Central memory CD4-positive, alpha-beta T cell (primary cell): ENCODE measurements around the gene CDKL4.
"Not testable (repeated sequence)": the region's sequence is repeated elsewhere in the genome, so short reads cannot be mapped to it uniquely, and the experiment has no call there.

ENCODE experiments used
- DNase-seq: peaks from one replicate; pipeline ENCODE4 v3.0.0; 2022

CDKL4 gene

DNA sequence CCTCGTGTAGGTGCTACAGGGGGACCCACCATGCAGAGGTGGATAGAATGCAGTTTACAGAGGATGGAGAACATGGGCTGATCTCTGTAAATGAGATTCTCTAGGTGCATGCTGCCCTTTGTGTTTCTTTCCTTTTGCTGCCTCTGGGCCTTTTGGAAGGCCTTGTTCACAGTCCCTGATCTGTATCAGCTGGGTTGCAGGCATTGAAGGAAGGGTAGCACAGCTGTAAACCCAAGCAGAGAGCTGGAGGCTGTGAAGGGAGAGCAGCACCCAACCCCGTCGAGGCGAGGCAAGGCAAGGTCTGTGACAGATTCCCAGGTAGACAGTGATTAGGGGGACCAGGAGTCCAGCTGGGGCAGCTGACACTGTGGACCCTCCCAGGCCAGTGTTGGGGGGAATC is 66.8 kb downstream of the CDKL4 start:
- no peak for DNase-seq

DNA sequence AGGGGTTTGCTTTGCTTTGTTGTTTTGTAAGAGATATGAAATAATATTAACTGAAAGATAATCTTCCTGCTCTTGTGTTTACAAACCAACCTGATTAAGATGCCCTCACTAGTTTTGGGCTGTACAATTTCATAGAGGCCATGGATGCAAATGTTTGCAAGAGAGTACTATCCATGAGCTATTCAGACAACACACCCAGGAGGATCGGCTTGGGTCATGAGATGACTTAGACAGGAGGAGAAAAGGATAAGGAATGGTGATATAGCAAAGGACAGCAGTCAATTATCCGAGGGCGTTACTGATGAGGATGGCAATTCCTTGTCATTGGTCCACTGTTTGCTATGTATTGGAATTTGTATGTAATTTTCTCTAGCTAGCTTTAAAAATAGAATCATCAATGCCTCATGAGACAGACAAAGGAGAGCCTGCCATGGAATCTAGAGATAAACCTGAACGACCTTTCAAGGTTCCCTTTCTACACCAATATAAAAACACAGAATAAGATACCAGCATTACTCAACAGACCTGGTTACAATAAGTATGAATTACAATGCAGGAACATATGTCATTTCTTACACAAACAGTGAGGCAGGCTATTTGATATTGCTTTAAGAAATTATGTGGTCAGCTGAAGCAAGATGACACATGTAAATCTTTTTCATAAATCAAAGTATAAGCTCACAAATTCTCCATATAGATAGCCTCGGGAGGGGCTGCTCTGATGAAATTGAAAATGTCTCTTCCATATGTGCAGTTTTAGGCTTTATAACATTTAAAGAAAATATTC is 68.6 kb downstream of the CDKL4 start:
- DNase-seq: no peak

DNA sequence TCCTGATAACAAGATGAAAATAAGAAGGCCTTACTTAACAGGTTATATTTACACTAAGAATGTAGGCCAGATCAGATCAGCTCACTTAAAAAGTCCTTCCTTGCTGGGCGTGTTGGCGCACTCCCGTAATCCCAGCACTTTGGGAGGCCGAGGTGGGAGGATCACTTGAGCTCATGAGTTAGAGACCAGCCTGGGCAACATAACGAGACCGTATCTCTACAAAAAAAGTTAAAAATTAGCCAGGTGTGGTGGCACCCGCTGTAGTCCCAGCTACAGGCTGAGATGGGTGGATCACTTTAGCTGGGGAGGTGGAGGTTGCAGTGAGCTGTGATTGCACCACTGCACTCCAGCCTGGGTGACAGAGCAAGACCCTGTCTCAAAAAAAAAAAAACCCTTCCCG is 69.7 kb downstream of the CDKL4 start:
- no peak for DNase-seq

DNA sequence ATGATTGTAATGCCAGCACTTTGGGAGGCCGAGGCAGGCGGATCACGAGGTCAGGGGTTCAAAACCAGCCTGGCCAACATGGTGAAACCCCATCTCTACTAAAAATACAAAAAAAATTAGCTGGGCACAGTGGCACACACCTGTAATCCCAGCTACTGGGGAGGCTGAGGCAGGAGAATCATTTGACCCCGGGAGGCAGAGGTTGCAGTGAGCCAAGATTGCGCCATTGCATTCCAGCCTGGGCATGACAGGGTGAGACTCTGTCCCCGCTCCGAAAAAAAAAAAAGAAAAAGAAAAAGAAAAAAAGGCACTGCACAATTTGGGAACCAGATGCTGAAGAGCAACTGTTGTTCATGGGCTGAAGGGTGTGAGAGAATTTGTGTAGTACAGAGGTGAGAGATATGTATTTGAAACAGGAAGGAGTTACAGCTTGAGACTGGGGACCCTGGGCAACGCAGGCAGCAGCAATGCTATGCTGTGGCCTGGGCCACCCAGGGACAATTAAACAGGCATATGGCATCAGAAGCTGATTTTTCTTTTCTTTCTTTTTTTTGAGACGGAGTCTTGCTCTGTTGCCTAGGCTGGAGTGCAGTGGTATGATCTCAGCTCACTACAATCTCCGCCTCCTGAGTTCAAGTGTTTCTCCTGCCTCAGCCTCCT is 71.6 kb downstream of the CDKL4 start:
- not testable (repeated sequence) for DNase-seq

DNA sequence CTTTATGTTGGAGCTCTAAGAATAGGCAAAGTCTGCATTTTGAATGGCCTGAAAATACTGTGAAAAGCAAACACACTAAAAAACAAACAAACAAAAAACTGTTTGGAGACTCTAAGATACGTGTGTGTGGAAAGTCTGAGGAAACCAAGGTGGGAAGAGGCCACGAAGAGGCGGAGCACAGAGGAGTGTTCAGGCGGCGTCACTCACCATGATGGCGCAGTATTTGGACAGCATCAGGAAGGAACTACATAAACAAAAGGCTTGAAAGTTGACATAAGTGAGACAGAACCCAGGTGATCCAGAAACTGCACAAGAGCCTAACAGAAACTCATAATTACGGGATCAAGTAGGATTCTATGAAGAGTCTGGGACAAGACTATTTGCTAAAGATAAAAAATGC is 72.1 kb downstream of the CDKL4 start:
- DNase-seq: no peak

DNA sequence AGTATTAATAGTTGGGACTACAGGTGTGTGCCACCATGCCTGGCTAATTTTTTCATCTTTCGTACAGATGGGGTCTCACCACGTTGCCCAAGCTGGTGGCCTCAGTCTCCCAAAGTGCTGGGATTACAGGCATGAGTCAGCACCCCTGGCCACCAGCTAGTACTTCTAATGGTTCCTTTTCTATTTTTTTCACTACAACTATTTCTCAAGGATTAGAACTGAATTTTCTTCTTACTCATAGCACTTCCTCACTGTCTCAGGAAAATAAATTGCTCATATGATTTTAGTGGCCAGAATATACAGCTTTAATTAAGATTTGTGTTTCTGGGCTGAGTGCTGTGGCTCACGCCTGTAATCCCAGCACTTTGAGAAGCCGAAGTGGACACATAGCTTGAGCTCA is 79.7 kb downstream of the CDKL4 start:
- no peak for DNase-seq

DNA sequence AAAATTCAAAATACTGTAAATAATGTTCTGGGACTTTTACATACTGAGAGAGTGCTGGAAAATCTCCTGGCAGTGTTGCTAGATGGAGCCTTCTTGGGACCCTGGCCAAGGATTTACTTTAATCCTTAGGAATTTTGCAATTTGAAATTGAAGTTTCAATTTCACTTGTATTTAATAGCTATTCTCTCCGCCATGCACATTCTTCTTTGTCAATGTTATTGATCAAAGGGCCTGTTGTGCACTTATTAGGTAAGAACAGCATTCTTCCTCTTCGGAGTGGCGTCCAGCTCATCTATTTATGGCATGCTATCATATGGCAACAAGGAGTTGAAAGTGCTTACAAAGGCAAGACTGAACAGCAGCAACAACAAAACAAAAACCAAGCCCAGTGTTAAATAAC is 82.8 kb downstream of the CDKL4 start:
- DNase-seq: no peak

DNA sequence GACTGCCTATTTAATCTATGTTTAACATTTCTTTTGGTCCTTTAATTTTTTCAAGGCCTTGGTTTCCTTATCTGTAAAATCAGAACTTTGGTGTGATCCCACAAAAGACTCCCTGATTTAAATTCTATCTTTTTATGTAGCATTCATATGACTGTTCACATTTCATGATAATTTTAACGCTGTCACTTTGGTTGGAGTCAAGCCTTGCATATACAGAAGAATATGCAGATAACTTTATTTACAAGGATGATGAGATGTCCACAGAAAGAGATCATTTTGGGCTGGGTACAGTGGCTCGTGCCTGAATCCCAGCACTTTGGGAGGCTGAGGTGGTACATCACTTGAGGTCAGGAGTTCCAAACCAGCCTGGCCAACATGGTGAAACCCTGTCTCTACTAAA is 84.5 kb downstream of the CDKL4 start:
- no peak for DNase-seq

DNA sequence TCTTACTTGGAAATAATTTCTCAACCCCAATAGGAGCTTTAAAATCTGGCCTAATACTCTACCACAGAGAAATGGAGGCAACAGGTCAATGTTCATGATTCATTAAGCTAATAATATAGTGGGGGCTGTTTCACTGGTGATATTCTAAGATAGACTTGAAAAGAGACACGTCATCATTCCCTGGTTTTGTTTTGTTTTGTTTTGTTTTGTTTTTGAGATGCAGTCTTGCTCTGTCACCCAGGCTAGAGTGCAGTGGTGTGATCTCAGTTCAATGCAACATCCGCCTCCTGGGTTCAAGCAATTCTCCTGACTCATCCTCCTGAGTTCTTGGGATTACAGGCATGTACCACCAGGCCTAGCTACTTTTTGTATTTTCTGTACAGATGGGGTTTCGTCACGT is 85.4 kb downstream of the CDKL4 start:
- no peak for DNase-seq

DNA sequence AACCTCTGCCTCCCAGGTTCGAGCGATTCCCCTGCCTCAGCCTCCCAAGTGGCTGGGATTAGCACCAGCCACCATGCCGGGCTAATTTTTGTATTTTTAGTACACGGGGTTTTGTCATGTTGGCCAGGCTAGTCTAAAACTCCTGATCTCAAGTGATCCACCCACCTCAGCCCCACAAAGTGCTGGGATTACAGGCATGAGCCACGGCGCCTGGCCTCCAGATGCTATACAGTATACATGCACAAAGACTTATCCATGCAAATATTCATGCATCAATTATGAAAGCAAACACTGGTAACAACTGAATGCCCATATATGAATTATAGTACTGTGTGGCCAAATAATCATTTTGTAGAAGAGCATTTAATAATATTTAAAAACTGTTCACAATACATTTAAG is 86.9 kb downstream of the CDKL4 start:
- DNase-seq: no peak

DNA sequence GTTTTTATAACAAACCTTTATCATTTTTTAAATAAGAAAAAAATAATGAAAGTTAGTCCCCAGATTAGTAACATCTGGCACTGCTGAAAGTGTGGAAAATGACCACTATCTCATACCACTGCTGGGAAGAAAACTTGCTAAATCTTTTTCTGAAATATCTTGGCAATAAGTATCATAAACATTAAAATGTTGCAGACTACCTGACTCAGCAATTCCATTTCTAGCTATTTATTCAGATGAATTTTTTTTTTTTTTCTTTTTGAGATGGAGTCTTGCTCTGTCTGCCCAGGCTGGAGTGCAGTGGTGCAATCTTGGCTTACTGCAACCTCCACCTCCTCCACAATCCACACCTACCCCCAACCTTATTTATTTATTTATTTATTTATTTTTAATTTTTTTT is 87.7 kb downstream of the CDKL4 start:
- no peak for DNase-seq

DNA sequence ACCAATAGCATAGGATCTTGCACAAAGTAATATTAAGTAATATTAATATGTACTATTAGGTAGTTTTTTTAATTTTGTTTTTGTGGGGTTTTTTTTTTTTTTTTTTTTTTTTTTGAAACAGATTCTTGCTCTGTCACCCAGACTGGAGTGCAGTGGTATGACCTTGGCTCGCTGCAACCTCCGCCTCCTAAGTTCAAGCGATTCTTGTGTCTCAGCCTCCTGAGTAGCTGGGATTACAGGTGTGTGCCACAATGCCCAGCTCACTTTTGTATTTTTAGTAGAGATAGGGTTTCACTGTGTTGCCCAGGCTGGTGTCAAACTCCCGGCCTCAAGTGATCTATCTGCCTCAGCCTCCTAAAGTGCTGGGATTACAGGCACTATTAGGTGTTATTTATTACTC is 88.2 kb downstream of the CDKL4 start:
- not testable (repeated sequence) for DNase-seq

DNA sequence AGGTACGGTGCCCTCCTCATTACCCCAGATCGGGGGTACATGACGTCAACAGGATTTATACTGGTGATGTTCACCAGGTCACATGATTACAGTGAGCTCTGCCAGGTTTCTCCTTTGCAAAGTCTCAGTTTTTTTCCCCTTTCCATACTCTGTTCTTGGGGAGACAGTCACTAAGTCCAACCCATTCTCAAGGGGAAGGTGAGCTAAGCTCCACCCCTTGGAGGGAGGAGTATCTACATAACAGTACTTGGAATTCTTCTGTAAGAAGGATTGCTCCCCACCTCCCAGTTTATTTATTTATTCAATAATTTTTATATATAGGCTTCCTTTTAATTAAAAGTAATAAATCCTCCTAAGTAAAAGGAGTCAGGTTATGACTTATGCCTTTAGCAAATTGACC is 88.8 kb downstream of the CDKL4 start:
- no peak for DNase-seq

DNA sequence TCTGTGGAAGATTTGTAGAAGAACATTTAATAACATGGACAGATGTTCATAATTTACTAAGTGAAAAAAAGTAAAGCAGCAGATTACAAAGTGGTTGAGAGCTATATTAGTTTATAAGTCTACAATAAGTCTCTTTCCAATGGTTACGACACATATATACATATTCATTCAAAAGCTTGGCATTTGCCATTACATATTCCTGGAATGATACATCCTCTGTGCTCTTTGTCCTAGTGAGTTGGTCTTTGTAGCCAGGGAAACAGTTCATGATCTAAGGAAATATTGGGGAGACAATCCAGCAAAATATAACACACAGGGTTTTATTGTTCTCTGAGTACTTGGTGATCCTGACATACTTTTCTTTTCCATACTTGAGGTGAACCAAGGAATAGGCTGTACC is 90.5 kb downstream of the CDKL4 start:
- DNase-seq: no peak

DNA sequence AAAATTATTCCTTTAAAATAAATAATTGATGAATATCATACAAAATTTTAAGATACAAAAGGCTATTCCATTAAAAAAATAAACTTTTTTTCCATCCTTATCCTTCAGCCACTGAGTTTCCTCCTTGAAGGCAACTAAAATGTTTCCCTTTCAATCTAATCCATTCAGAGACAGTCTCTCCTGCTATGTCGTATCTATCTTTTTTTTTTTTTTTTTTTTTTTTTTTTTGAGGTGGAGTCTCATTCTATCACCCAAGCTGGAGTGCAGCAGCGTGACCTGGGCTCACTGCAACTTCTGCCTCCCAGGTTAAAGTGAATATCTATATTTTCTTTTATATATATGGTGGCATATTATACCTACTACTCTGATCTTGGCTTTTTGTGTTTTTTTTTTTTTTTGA is 91.3 kb downstream of the CDKL4 start:
- no peak for DNase-seq

DNA sequence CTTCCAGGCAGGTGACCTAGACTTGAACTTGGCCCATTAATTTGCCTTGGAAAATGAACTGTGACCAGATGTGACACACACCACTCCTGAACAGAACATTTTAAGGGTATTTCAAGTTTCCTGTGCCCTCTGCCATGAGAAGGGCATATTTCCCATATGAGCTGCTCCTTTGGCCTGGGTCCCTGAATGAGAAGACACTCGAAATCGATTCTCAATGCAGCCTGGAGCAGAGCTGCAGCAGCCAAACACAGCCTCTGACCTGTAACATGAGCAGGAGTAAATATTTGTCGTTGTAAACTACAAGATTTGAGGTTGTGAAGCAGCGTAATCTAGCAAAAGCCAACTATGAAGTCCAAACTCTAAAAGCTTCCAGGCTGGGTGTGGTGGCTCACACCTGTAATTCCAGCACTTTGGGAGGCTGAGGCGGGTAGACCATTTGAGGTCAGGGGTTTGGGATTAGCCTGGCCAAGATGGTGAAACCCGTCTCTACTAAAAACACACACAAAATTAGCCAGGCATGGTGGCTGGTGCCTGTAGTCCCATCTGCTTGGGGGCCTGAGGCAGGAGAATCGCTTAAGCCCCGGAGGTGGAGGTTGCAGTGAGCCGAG is 92.8 kb downstream of the CDKL4 start:
- DNase-seq: no peak

DNA sequence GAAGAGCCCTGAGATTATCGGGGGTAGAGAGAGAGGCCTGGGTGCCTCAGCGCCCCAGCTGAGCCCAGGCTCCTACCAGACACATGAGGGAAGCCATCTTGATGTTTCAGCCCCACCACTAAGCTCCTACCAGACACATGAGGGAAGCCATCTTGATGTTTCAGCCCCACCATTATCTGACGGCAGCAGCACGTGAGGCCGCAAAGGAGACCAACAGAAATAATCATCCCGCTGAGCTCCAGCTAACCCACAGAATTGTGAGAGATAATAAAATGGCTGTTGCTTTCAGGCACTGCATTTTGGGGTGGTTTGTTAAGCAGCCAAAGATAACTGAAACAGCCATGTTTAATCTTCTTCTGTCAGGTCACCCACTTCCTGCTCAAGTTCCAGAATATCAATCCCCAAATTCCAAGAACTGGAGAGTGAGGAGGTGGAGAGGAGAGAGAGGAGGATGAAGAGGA is 93.6 kb downstream of the CDKL4 start:
- DNase-seq: no peak

DNA sequence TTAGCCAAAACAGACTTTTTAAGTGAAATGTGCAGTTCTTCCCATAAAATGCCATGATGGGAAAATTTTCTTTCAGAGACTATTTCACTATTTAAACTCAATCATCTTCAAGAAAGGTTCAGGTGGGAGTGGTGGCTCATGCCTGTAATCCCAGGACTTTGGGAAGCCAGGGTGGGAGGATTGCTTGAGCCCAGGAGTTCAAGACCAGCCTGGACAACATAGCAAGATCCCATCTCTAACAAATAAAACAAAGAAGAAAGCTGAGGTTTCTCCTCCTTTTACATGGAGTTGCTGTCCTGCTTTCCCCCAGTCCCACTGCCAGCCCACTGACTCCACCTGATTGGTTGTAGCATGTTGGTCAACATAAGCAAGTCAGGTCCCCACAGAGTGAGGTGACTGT is 97.1 kb downstream of the CDKL4 start:
- no peak for DNase-seq

DNA sequence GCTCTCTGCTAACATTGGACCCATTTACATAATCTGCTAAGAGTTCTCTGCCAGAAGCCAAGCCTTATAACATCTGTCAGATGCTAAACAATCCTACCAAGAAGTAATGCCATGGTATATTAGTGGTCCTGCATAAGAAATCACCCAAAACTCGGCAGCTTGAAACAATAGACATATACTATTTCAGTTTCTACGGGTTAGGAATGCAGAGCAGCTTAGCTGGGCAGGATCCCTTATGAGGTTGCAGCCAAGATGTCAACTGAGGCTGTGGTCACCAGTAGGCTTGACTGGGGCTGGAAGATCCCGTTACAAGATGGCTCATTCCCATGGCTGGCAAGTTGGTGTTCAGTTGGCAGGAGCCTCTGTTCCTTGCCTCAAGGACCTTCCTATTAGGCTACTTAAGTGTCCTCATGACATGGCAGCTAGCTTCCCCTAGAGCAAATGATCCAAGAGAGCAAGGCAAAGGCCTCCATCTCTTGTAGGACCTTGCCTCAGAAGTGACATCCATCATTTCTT is 97.8 kb downstream of the CDKL4 start:
- DNase-seq: no peak

DNA sequence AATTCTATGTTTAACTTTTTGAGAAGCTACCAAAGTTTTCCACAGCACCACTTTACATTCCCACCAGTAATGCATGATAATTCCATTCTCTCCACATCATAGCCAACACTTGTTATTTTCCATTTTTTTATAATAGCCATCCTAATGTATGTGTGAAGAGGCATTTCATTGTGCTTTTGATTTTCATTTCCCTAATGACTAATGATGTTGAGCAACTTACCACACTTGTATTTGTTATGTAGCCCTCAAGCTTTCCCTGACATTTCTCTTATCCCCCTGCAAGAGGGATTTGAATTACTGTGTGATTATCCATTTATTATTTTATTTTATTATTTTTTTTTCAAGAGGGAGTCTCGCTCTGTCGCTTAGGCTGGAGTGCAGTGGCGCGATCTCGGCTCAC is 99.4 kb downstream of the CDKL4 start:
- no peak for DNase-seq

DNA sequence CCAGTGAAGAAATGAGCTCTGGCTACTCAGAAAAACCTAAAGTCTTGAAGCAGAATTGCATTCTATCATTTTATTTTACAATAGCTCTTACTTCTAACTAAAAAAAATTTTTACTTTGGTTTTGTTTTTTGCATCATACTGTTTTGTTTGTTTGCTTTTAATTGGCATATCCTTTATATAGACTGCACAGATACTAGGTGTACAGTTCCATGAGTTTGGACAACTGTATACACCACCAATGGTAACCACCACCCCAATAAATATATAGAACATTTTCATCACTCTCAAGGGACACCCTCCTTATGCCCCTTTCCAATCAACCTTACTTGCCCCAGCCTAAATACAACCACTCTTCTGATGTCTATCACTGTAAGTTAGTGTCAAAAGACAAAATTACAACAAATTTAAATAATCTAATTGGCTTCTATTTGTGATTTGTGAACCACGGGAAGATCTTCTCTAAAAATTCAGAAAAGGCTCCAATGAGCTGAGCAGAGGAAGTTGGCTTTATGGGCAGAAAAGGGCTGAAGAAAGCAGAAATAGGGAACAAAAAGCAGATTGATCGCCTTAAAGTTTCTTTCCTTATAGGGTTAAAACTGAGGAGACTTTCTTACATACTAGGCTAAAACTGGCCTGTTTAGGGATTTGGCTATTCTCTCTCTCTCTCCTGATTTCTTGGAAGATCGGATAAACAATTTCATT is 100.7 kb downstream of the CDKL4 start:
- no peak for DNase-seq

DNA sequence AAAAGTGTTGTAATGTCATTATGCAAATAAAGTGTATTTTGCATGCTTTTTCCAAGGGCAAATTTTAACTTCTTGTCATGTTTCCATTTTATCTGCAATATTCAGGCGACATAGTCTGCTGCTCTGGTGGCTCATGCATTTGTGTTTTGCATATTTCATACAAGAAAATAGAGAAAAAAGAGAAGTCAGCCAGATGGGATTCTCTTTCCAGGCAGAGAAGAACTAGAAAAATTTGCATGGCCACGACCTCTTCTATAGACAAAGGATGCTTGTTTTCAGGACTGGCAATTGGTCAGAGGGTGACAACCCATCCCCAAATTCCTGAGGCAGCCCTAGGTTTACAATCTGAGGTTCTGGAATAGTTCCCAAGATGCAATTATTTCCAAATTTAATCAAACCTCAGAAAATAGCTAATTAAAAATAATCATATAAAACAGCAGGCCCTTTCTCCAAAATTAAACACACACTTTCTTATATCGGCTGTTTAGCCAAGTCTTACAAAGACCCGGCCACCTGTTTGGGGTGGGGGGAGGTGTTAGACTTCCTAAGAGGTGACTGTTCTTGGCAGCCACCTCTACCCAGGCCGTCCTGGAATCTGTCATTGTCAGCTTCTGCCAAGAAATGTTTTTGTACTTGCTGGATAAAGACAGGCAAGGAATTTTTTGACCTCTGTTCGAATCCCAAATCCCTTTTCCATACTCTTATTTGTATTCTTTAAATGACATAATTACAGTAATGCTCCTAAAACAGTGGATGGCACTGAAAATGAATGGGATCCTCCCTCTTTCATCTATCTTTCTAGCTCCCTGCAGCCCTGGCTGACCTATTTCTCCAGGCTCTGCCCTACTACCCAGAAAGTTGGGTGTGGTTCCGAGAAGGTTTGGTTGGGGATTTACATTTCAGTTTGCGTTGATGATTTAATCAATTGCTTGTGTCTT is 102.2 kb downstream of the CDKL4 start:
- peak; percentile 37 for DNase-seq
